Neuronal stem cell (in vitro differentiated cells): ENCODE measurements around the gene OR6S1.
A peak's percentile ranks its signal among the peaks of the same experiment; 100 is the strongest.
"Not testable (repeated sequence)": the region's sequence is repeated elsewhere in the genome, so short reads cannot be mapped to it uniquely, and the experiment has no call there.

Experiments
- DNase-seq: peaks from one replicate; pipeline ENCODE4 v3.0.0-alpha.2; 2013; ENCODE audit warnings: low spot score
- H2AFZ ChIP-seq: one replicate; pipeline ENCODE4 v1.6.1; 2013; ENCODE audit warnings: mild to moderate bottlenecking, low read length, inconsistent platforms
- H2AK5ac ChIP-seq: 2 replicates; pipeline ENCODE4 v1.6.1; 2013; ENCODE audit warnings: low read depth, mild to moderate bottlenecking, inconsistent platforms, low read length, moderate library complexity, mixed read lengths
- H2BK120ac ChIP-seq: 2 replicates; pipeline ENCODE4 v1.6.1; 2013; ENCODE audit warnings: low read depth, mild to moderate bottlenecking, inconsistent platforms, low read length, moderate library complexity, mixed read lengths
- H2BK12ac ChIP-seq: one replicate; pipeline ENCODE4 v1.6.1; 2013; ENCODE audit warnings: low read length, inconsistent platforms
- H2BK15ac ChIP-seq: 2 replicates; pipeline ENCODE4 v1.6.1; 2013; ENCODE audit warnings: mild to moderate bottlenecking, low read length, inconsistent platforms, mixed read lengths
- H2BK5ac ChIP-seq: one replicate; pipeline ENCODE4 v1.6.1; 2013; ENCODE audit warnings: inconsistent platforms, mild to moderate bottlenecking, low read length, moderate library complexity
- H3K14ac ChIP-seq: one replicate; pipeline ENCODE4 v1.6.1; 2013; ENCODE audit warnings: low read length, inconsistent platforms
- H3K18ac ChIP-seq: 2 replicates; pipeline ENCODE4 v1.6.1; 2013; ENCODE audit warnings: low read length, inconsistent platforms
- H3K23ac ChIP-seq: 2 replicates; pipeline ENCODE4 v1.6.1; 2013; ENCODE audit warnings: low read depth, mild to moderate bottlenecking, mixed read lengths, low read length, inconsistent platforms; ENCODE audit not compliant: poor library complexity
- H3K27ac ChIP-seq: replicated peaks from 3 replicates; pipeline ENCODE4 v1.5.1; 2013; ENCODE audit warnings: low read length, inconsistent platforms
- H3K27me3 ChIP-seq, 3 experiments: 2 replicates each; pipeline ENCODE4 v1.6.1; 2013; ENCODE audit warnings: low read length in 3 of 3, mild to moderate bottlenecking in 2 of 3, inconsistent platforms in 1 of 3, low read depth in 1 of 3, mixed read lengths in 1 of 3, moderate library complexity in 1 of 3; ENCODE audit not compliant: control insufficient read depth in 3 of 3, insufficient read depth in 3 of 3
- H3K36me3 ChIP-seq, 2 donors: replicated peaks in 1 of 2; 2 replicates each; pipeline ENCODE4 v1.6.1; 2013; ENCODE audit warnings: low read length in 2 of 2; ENCODE audit not compliant: control insufficient read depth in 2 of 2, insufficient read depth in 2 of 2
- H3K4ac ChIP-seq: 2 replicates; pipeline ENCODE4 v1.6.1; 2013; ENCODE audit warnings: inconsistent platforms, mild to moderate bottlenecking, low read length, moderate library complexity
- H3K4me1 ChIP-seq, 2 donors: 1 replicate in 1 of 2; 2 replicates in 1 of 2; pipeline ENCODE4 v1.6.1; 2013; ENCODE audit warnings: low read length in 2 of 2, low read depth in 1 of 2; ENCODE audit not compliant: control insufficient read depth in 2 of 2, insufficient read depth in 1 of 2
- H3K4me2 ChIP-seq: one replicate; pipeline ENCODE4 v1.6.1; 2013; ENCODE audit warnings: mild to moderate bottlenecking, low read length, inconsistent platforms; ENCODE audit not compliant: insufficient read depth, poor library complexity, severe bottlenecking
- H3K4me3 ChIP-seq, 2 donors: 2 replicates each; pipeline ENCODE4 v1.5.1; 2013; ENCODE audit warnings: low read length in 2 of 2, mild to moderate bottlenecking in 2 of 2, inconsistent platforms in 1 of 2, moderate library complexity in 1 of 2
- H3K79me1 ChIP-seq: one replicate; pipeline ENCODE4 v1.6.1; 2013; ENCODE audit warnings: low read depth, mild to moderate bottlenecking, inconsistent platforms, low read length, moderate library complexity
- H3K9ac ChIP-seq: one replicate; pipeline ENCODE4 v1.6.1; 2013; ENCODE audit warnings: mild to moderate bottlenecking, low read depth, low read length, inconsistent platforms; ENCODE audit not compliant: poor library complexity
- H3K9me3 ChIP-seq, 2 donors: replicated peaks in 1 of 2; 2 replicates each; pipeline versions ENCODE3 to v1.6.1; 2013; ENCODE audit warnings: low read length in 2 of 2, mild to moderate bottlenecking in 2 of 2, inconsistent platforms in 1 of 2, low read depth in 1 of 2, mixed read lengths in 1 of 2, moderate library complexity in 1 of 2; ENCODE audit not compliant: control insufficient read depth in 2 of 2, insufficient read depth in 1 of 2
- H4K8ac ChIP-seq: one replicate; pipeline ENCODE4 v1.6.1; 2013; ENCODE audit warnings: low read depth, mild to moderate bottlenecking, inconsistent platforms, low read length, moderate library complexity
- H4K91ac ChIP-seq: one replicate; pipeline ENCODE4 v1.6.1; 2013; ENCODE audit warnings: low read length, low read depth, mild to moderate bottlenecking, inconsistent platforms; ENCODE audit not compliant: poor library complexity
- WGBS, 2 donors: extraction: QIAGEN DNeasy Blood & Tissue Kit; methylation state at CpG; one replicate each; pipeline ENCODE4 v1.1.7; 2013; ENCODE audit warnings: missing lambda C conversion rate in 2 of 2, mixed read lengths in 1 of 2; ENCODE audit not compliant: insufficient read length in 2 of 2, insufficient replicate concordance in 1 of 2; ENCODE audit errors: extremely low coverage in 2 of 2; 5-methylcytosine and 5-hydroxymethylcytosine counted together

OR6S1 gene

DNA sequence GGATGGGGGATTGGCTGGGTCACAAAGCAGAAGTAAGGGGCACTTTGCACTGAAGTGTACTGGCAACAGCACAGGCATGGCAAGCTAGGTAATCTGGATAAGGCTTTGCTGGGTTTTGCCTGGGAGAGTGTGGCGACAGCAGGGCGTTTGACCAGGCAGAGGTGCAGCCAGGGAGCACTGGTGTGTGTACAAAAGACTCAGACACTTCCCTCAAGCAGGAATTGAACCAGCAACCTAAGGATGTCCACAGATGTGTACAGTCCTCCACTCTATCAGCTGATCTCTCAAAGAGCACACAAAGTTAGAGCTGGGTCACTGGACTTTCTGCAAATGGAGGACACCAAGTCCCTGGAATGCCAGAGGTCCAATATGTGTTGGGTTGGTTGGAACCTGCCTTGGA lies 27.5 kb upstream of the OR6S1 start:
- H2AK5ac ChIP-seq: no peak overlapping the region

GRCh38 chr14:20667957-20668356 lies 26.5 kb upstream of the OR6S1 start:
- no peak overlapping the region for H4K8ac ChIP-seq
- no CpG with 5 or more reads among the region's 2 CpGs for WGBS, 2 donors
- H2BK15ac ChIP-seq: no peak overlapping the region
- H2BK120ac ChIP-seq: no peak overlapping the region
- no peak overlapping the region for H3K27ac ChIP-seq
- peaks cover 0 to 26% (median 16%) of the 10 kb centered on the region in 3 experiments for H3K27me3 ChIP-seq
- no peak overlapping the region for H4K91ac ChIP-seq
- no peaks in the 10 kb centered on the region for H3K4me1 ChIP-seq
- DNase-seq: no peak
- H2BK12ac ChIP-seq: no peak overlapping the region
- H3K4me3 ChIP-seq: no peak overlapping the region
- no peak overlapping the region for H2AFZ ChIP-seq
- H3K4ac ChIP-seq: no peak overlapping the region
- no peak overlapping the region for H2BK5ac ChIP-seq
- no peak overlapping the region for H3K23ac ChIP-seq
- no peaks in the 10 kb centered on the region for H3K9me3 ChIP-seq
- no peak overlapping the region for H3K14ac ChIP-seq
- no peak overlapping the region for H2AK5ac ChIP-seq
- no peak overlapping the region for H3K18ac ChIP-seq
- H3K36me3 ChIP-seq: no peaks in the 10 kb centered on the region
- H3K79me1 ChIP-seq: no peaks in the 10 kb centered on the region
- no peak overlapping the region for H3K9ac ChIP-seq
- no peak overlapping the region for H3K4me2 ChIP-seq

More for the DNA sequence above, 27.5 kb upstream of the OR6S1 start:
- Histone ChIP-seq H2BK120ac (no peak overlapping the region), H2BK15ac (no peak overlapping the region), H3K4ac (no peak overlapping the region), H3K79me1 (no peaks in the 10 kb centered on the region), H3K27me3 (peaks cover 0 to 16% (median 6%) of the 10 kb centered on the region in 3 experiments), H3K4me2 (no peak overlapping the region), H3K14ac (no peak overlapping the region), H2BK12ac (no peak overlapping the region), H4K8ac (no peak overlapping the region), H3K27ac (no peak overlapping the region), H2AFZ (no peak overlapping the region), H3K4me3 (no peak overlapping the region), H3K36me3 (no peaks in the 10 kb centered on the region), H2BK5ac (no peak overlapping the region), H3K9ac (no peak overlapping the region), H3K18ac (no peak overlapping the region), H3K9me3 (no peaks in the 10 kb centered on the region), H3K4me1 (no peaks in the 10 kb centered on the region), H3K23ac (no peak overlapping the region), H4K91ac (no peak overlapping the region)
- no CpG with 5 or more reads among the region's 2 CpGs for WGBS, 2 donors
- DNase-seq: no peak

GRCh38 chr14:20666400-20666961 lies 25.0 kb upstream of the OR6S1 start:
- not testable (repeated sequence) for H2BK15ac ChIP-seq, H4K8ac ChIP-seq, H3K9me3 ChIP-seq, H2AFZ ChIP-seq, H4K91ac ChIP-seq, H3K36me3 ChIP-seq, DNase-seq, H3K4me2 ChIP-seq, H3K4me3 ChIP-seq, H3K23ac ChIP-seq, H3K4me1 ChIP-seq, H3K9ac ChIP-seq, H3K18ac ChIP-seq, H2AK5ac ChIP-seq, H2BK5ac ChIP-seq, H3K79me1 ChIP-seq, H3K27ac ChIP-seq, H2BK12ac ChIP-seq, H3K4ac ChIP-seq, H2BK120ac ChIP-seq, H3K14ac ChIP-seq
- no CpG with 5 or more reads among the region's 7 CpGs for WGBS, 2 donors
- H3K27me3 ChIP-seq: peaks cover 0 to 40% (median 23%) of the 10 kb centered on the region in 3 experiments

- no peaks in the 10 kb centered on the region for H3K36me3 ChIP-seq
- no peak overlapping the region for H2BK12ac ChIP-seq
- no peak overlapping the region for H2BK120ac ChIP-seq
- H2AK5ac ChIP-seq: peak overlapping the region; percentile 6
- H3K18ac ChIP-seq: peak overlapping the region; percentile 70
- H4K8ac ChIP-seq: no peak overlapping the region
- WGBS, 2 donors: no CpG with 5 or more reads among the region's 31 CpGs
- no peaks in the 10 kb centered on the region for H3K79me1 ChIP-seq
- H2BK5ac ChIP-seq: no peak overlapping the region
- H3K14ac ChIP-seq: no peak overlapping the region
- peak overlapping the region; percentile 78 for H2AFZ ChIP-seq
- peak overlapping the region; percentile 67 for H3K23ac ChIP-seq
- peaks cover 0 to 58% (median 26%) of the 10 kb centered on the region in 3 experiments for H3K27me3 ChIP-seq
- no peaks in the 10 kb centered on the region for H3K4me1 ChIP-seq
- H3K4me2 ChIP-seq: peak overlapping the region; percentile 96
- no peak overlapping the region for H2BK15ac ChIP-seq
- H3K9me3 ChIP-seq: no peaks in the 10 kb centered on the region
- no peak overlapping the region for H3K4ac ChIP-seq
- peak overlapping the region; percentile 39 to 77 for H3K4me3 ChIP-seq
- peak; percentile 51 for DNase-seq
- no peak overlapping the region for H4K91ac ChIP-seq
- peak overlapping the region; percentile 18 for H3K9ac ChIP-seq
- no peak overlapping the region for H3K27ac ChIP-seq
Observed at GRCh38 chr14:20662968-20663732, 21.7 kb upstream of the OR6S1 start.
